Heart left ventricle (tissue), 16 donors: Measurements from ENCODE around the gene LTB4R. TPM values are rescaled to one million over a fixed set of nuclear protein-coding genes. Genes with fewer than 3 reads are reported as not detected.

Source experiments
- ATAC-seq, 4 donors: fragments of 200-7000 bp; cut with Tn5 transposase; one replicate each; pipeline ENCODE4 v1.9.1; 2020 to 2022; ENCODE audit warnings: moderate library complexity in 4 of 4, mild to moderate bottlenecking in 3 of 4, moderate number of reproducible peaks in 1 of 4
- DNase-seq, 5 donors: peaks; one replicate each; pipeline ENCODE4 v3.0.0-alpha.2; 2020
- H3K27ac ChIP-seq, 12 donors: fragments of 200-600 bp; sonication (generic) in 4 of 12; one replicate each; pipeline versions ENCODE4 v1.5.0 to v1.8.0; 2016 to 2022; ENCODE audit warnings: mild to moderate bottlenecking in 2 of 12
- H3K27me3 ChIP-seq, 9 donors: fragments of 200-600 bp; sonication (generic) in 2 of 9; one replicate each; pipeline versions ENCODE4 v1.5.1 to v1.8.0; 2016 to 2022; ENCODE audit warnings: mild to moderate bottlenecking in 3 of 9
- H3K36me3 ChIP-seq, 9 donors: fragments of 200-600 bp; sonication (generic) in 2 of 9; one replicate each; pipeline versions ENCODE4 v1.5.0 to v1.8.0; 2018 to 2022; ENCODE audit warnings: mild to moderate bottlenecking in 2 of 9
- H3K4me1 ChIP-seq, 12 donors: fragments of 200-600 bp; sonication (generic) in 4 of 12; one replicate each; pipeline versions ENCODE4 v1.5.0 to v1.8.0; 2016 to 2022; ENCODE audit warnings: mild to moderate bottlenecking in 3 of 12
- H3K4me3 ChIP-seq, 12 donors: fragments of 200-600 bp; sonication (generic) in 4 of 12; one replicate each; pipeline versions ENCODE4 v1.5.0 to v1.8.0; 2017 to 2022; ENCODE audit warnings: mild to moderate bottlenecking in 9 of 12, moderate library complexity in 4 of 12
- H3K9me3 ChIP-seq, 12 donors: fragments of 200-600 bp; sonication (generic) in 4 of 12; one replicate each; pipeline versions ENCODE4 v1.5.0 to v1.8.0; 2016 to 2022; ENCODE audit warnings: mild to moderate bottlenecking in 1 of 12
- CTCF ChIP-seq, 12 donors: fragments of 200-600 bp; sonication (generic) in 4 of 12; IDR thresholded peaks; one replicate each; pipeline versions ENCODE4 v1.5.0 to v1.8.0; 2018 to 2022; ENCODE audit warnings: antibody characterized with exemption in 12 of 12, mild to moderate bottlenecking in 5 of 12
- POLR2A ChIP-seq, 2 donors: fragments of 450-650 bp; IDR thresholded peaks; one replicate each; pipeline ENCODE4 v1.6.1; 2017; ENCODE audit warnings: antibody characterized with exemption in 2 of 2, mild to moderate bottlenecking in 2 of 2, moderate library complexity in 2 of 2
- WGBS, 4 donors: extraction: QIAGEN DNeasy Blood & Tissue Kit in 2 of 4; methylation state at CpG; one replicate each; pipeline versions ENCODE4 v1.1.5 to v1.1.7; 2013 to 2018; 5-methylcytosine and 5-hydroxymethylcytosine counted together
- intact Hi-C, 10 donors: fragments of 100-400 bp; cut with DNase I; formaldehyde crosslinking; loops; one replicate each; pipeline versions ENCODE4 v1.11.1 to v1.14.2; 2022
- polyA plus RNA-seq, 2 donors: library from polyadenylated mRNA; stranded (reverse); fragments of 200-250 nt; gene quantifications; one replicate each; pipeline ENCODE4 v1.2.3, GENCODE V29; 2013
- total RNA-seq, 9 donors: library from RNA; depleted of rRNA in 2 of 9; stranded (reverse); fragments of >200 nt in 2 of 9; fragmentation: NEBNext Ultra II Directional in 3 of 9; extraction: Animal tissue kit (Norgen Biotek cat#: 25700) in 3 of 9; gene quantifications; one replicate each; pipeline versions ENCODE4 v1.1.0 to v1.2.4, GENCODE V29; 2016 to 2023
- donor health status: ischemic (EF 13 %, LVEDD 7.1; RV severe dilation, severe dysfunction).
- donor health status: healthy with polysubstance abuse.
- donor health status: DM: no; HTN: yes; CAD: no.
- donor health status: DM: no; HTN: no; CAD: no.
- donor health status: ischemic (EF 25% LVEDD 6.9; RV normal size, moderate dysfunction).
- donor health status: ischemic (EF 25% LVEDD 5.7; RV mildly dilated, moderate dysfunction).
- donor health status: healthy.
- donor health status: DM: yes; HTN: yes; CAD: no.
- donor health status: ischemic (EF 35%, LVEDD 5.7; RV mildly dilated, moderate dysfunction).
- donor health status: nonischemic (EF 11% LVEDD 7.7; RV severe dilation, severe dysfunction).
- donor health status: DM: yes; HTN: yes; CAD: no.
- donor health status: PGD.
- donor health status: ischemic (EF 29% LVEDD 5.4; RV normal size, mild dysfunction).
- donor health status: nonischemic (EF 23%, LVEDD 6.1; RV moderate dilation, normal function).

The LTB4R gene
- total and polyA plus RNA-seq, 11 donors, result 0.92 to 8.8 (median 1.7) TPM

- Histone ChIP-seq H3K36me3 (peaks cover 0 to 44% (median 38%) of the 10 kb centered on the region in 9 donors), H3K4me1 (peaks cover 9 to 59% (median 37%) of the 10 kb centered on the region in 12 donors), H3K4me3 (no peak overlapping the region), H3K27me3 (no peaks in the 10 kb centered on the region), H3K9me3 (no peaks in the 10 kb centered on the region), H3K27ac (no peak overlapping the region)
- no peak for ATAC-seq
- intact Hi-C loops, result no loop called here
- 82 to 87% (median 85%) methylated on average over 7 of the region's 7 CpGs for WGBS, 4 donors
- DNase-seq, result peak in 1 of 5 donors; percentile 18
- TF ChIP-seq POLR2A (IDR thresholded peaks at IDR 0.05) (no peak), CTCF (IDR thresholded peaks at IDR 0.05) (peak in 4 of 12 donors; percentile 1 to 40 (median 23))
Measured at GRCh38 chr14:24308342-24309124, 2.8 kb upstream of the LTB4R start.

- ATAC-seq (no peak), DNase-seq (no peak)
- Histone ChIP-seq H3K9me3 (no peaks in the 10 kb centered on the region), H3K27ac (peak within 1 kb of the TSS; percentile 74 to 92 (median 88)), H3K4me3 (peak within 1 kb of the TSS; percentile 25 to 81 (median 63)), H3K36me3 (peaks cover 0 to 32% (median 27%) of the 10 kb centered on the region in 9 donors), H3K4me1 (peaks cover 9 to 71% (median 44%) of the 10 kb centered on the region in 12 donors), H3K27me3 (no peaks in the 10 kb centered on the region)
- intact Hi-C loops, result loop anchor here in 1 of 10 donors (5.0 kb wide), 1 partner anchor 128 kb away; no protein-coding TSS in a partner anchor
- TF ChIP-seq POLR2A (IDR thresholded peaks at IDR 0.05) (no peak), CTCF (IDR thresholded peaks at IDR 0.05) (no peak)
- WGBS, 4 donors, result 68 to 79% (median 73%) methylated on average over 5 of the region's 5 CpGs
Measured at GRCh38 chr14:24309538-24310264, 1.6 kb upstream of the LTB4R start, which contains the start of gene LTB4R2. Gene LTB4R2, plus strand, starts transcription at chr14:24310140. Its CDS starts 525 bp downstream, at chr14:24310665.

GRCh38 chr14:24310265-24310645, 1.0 kb upstream of the LTB4R start:
- intact Hi-C loops, result loop anchor here in 1 of 10 donors (5.0 kb wide), 1 partner anchor 127 kb away; no protein-coding TSS in a partner anchor
- DNase-seq (no peak), ATAC-seq (no peak)
- Histone ChIP-seq H3K27me3 (no peaks in the 10 kb centered on the region), H3K4me1 (peaks cover 9 to 77% (median 45%) of the 10 kb centered on the region in 12 donors), H3K27ac (peak overlapping the region; percentile 74 to 92 (median 88)), H3K9me3 (no peaks in the 10 kb centered on the region), H3K4me3 (peak overlapping the region; percentile 25 to 81 (median 63)), H3K36me3 (peaks cover 0 to 27% (median 21%) of the 10 kb centered on the region in 9 donors)
- WGBS, 4 donors, result 30 to 35% (median 32%) methylated on average over 4 to 5 of the region's 5 CpGs
- TF ChIP-seq POLR2A (IDR thresholded peaks at IDR 0.05), result no peak
- TF ChIP-seq CTCF (IDR thresholded peaks at IDR 0.05), result no peak
